ENCODE measurements around the gene GSPT1. TPM values are rescaled to one million over a fixed set of nuclear protein-coding genes. Genes with fewer than 3 reads are reported as not detected.
"Not testable (repeated sequence)": the region's sequence is repeated elsewhere in the genome, so short reads cannot be mapped to it uniquely, and the experiment has no call there.

Gene GSPT1
- polyA plus RNA-seq, 1 donor = 78.7 TPM

DNA sequence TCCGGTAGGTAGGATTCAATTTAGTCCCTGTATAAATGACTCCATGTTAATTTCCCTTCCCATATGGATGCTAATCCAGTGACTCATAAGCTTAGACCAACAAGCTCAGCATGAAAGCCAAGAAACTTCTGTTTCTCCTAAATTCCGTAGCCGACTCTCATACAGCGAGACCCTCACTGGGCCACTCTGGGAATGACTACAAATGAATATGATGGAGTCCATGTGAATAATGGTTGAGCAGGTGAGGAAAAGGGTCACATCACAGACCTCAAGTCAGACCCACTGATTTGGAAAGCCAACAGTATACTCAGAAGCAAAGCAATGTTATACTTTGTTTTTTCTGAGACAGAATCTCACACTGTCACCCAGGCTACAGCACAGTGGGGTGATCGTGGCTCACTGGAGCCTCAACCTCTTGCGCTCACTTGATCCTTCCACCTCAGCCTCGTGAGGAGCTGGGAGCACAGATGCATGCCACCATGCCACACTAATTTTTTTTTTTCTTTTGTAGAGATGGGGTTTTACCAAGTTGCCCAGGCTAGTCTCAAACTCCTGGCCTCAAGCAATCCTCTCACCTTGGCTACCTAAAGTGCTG is 79.0 kb downstream of the GSPT1 start:
- no peaks in the 10 kb centered on the region for H3K27me3 ChIP-seq (ENCODE audit: control insufficient read depth, insufficient read depth, low read length)
- no peak overlapping the region for H3K27ac ChIP-seq (ENCODE audit: low read length)
- DNase-seq = no peak
- no peak overlapping the region for H3K4me3 ChIP-seq (ENCODE audit: low read length)
- peaks cover 53% of the 10 kb centered on the region for H3K36me3 ChIP-seq (ENCODE audit: control insufficient read depth, insufficient read depth, low read length)
- no peaks in the 10 kb centered on the region for H3K4me1 ChIP-seq (ENCODE audit: control insufficient read depth, insufficient read depth, low read length)
- WGBS (ENCODE audit: insufficient coverage, low lambda C conversion rate) = no CpG with 5 or more reads among the region's 7 CpGs
- H3K9me3 ChIP-seq (ENCODE audit: control insufficient read depth, low read depth, low read length) = no peaks in the 10 kb centered on the region

DNA sequence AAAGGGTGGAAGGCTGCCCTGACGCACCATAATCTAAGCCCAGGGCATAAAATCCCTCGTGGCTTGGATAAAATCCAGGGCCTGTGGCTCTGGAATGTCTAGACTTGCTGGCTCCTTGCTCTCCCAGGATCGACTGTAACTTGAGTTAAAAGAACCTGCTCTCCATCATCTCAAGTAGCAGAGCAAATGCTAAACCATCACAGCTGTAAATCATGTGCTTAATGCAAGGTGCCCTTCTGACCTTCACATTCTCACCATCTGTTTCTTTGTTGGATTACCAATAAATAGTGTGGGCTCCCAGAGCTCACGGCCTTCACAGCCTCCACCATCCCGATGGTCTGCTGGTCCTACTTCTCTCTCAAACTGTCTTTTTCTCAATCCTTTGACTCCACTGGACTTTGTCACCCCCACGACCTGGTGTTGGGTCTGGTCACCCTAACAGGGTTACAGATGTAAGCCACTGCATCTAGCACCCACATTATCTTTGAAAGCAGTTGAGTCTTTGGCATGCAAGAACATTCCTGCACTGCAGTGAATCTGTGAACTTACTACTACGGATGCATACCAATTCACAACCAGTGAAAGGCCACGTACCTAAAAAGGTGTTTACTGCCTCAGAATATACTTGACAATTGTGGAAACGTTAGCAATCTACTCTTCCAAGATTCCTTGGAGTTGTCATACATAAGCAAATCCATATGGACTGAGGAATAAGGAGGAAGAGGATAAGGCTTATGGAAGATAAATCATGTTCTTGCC is 79.7 kb downstream of the GSPT1 start:
- H3K9me3 ChIP-seq (ENCODE audit: control insufficient read depth, low read depth, low read length) = no peaks in the 10 kb centered on the region
- H3K4me3 ChIP-seq (ENCODE audit: low read length) = no peak overlapping the region
- H3K27ac ChIP-seq (ENCODE audit: low read length) = no peak overlapping the region
- 60% methylated on average over 1 of the region's 9 CpGs for WGBS (ENCODE audit: insufficient coverage, low lambda C conversion rate)
- DNase-seq = peak in 1 of 2 donors; percentile 8
- no peaks in the 10 kb centered on the region for H3K27me3 ChIP-seq (ENCODE audit: control insufficient read depth, insufficient read depth, low read length)
- no peaks in the 10 kb centered on the region for H3K4me1 ChIP-seq (ENCODE audit: control insufficient read depth, insufficient read depth, low read length)
- H3K36me3 ChIP-seq (ENCODE audit: control insufficient read depth, insufficient read depth, low read length) = peaks cover 48% of the 10 kb centered on the region

DNA sequence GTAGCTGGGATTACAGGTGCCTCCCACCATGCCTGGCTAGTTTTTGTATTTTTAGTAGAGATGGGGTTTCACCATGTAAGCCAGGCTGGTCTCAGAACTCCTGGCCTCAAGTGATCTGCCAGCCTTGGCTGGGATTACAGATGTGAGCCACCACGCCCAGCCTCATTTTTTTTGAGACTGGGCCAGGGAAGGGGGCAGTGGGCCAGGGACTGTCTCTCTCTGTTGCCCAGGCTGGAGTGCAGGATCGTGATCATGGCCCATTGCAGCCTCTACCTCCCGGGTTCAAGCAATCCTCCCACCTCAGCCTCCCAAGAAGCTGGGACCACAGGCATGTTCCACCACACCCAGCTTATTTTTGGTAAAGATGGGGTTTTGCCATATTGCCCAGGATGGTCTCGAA is 80.4 kb downstream of the GSPT1 start:
- H3K4me3 ChIP-seq (ENCODE audit: low read length) = no peak overlapping the region
- no peak overlapping the region for H3K27ac ChIP-seq (ENCODE audit: low read length)
- no peak for DNase-seq
- H3K36me3 ChIP-seq (ENCODE audit: control insufficient read depth, insufficient read depth, low read length) = peaks cover 40% of the 10 kb centered on the region
- H3K27me3 ChIP-seq (ENCODE audit: control insufficient read depth, insufficient read depth, low read length) = no peaks in the 10 kb centered on the region
- H3K4me1 ChIP-seq (ENCODE audit: control insufficient read depth, insufficient read depth, low read length) = no peaks in the 10 kb centered on the region
- WGBS (ENCODE audit: insufficient coverage, low lambda C conversion rate) = no CpG with 5 or more reads among the region's 4 CpGs
- H3K9me3 ChIP-seq (ENCODE audit: control insufficient read depth, low read depth, low read length) = no peaks in the 10 kb centered on the region

DNA sequence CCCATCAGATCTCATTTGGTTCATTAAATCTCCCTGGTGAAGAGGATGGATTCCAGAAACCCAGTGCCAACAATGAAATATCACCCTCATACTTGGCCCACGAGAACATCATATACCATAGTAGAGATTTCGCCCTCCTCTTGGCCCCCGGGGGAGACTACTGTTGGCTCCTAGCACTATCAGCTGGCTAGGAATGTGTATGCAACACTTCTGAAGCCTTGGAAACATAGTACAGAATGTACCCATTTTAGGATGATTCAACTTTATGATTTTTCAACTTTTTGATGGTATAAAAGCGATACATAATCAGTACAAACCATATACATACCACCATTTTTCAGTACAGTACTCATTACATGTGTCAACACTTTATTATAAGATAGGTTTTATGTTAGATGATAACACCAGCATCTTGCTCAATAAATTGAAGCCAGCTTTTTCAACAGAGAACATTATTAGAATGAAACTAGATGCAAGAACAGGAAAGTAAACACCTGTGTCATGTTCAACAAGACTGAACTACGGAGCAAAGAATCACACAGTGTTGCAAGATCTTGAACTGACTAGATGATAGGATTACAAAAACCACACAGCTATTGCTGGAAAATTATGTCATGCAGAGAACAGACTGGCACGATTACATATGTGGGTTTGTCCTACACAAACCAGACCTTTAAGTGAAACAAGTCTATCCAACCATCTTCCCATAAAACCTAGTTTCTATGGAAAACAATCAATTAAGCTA is 81.6 kb downstream of the GSPT1 start:
- Histone ChIP-seq H3K9me3 (ENCODE audit: control insufficient read depth, low read depth, low read length) (no peaks in the 10 kb centered on the region), H3K36me3 (ENCODE audit: control insufficient read depth, insufficient read depth, low read length) (peaks cover 29% of the 10 kb centered on the region), H3K4me1 (ENCODE audit: control insufficient read depth, insufficient read depth, low read length) (no peaks in the 10 kb centered on the region), H3K27me3 (ENCODE audit: control insufficient read depth, insufficient read depth, low read length) (no peaks in the 10 kb centered on the region), H3K4me3 (ENCODE audit: low read length) (no peak overlapping the region), H3K27ac (ENCODE audit: low read length) (no peak overlapping the region)
- WGBS (ENCODE audit: insufficient coverage, low lambda C conversion rate) = no CpG with 5 or more reads among the region's 6 CpGs
- DNase-seq = no peak

DNA sequence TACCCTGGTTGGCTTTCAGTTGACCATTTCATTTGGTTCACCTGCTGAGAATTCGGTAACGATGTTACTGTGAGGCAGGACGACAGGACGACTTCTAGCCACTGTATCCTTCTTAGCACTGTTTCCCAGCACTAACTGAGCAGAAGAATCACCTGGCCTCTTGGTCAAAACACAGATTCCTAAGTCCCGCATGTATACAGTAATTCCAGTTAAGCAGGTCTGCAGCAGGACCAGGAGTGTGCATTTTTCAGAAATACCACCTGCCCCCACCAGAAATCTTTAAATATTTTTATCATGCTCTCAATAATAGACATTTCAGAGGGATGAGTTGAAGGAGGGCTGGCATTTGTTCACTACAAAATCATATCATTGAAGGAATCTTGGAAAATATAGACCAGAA is 87.1 kb downstream of the GSPT1 start:
- H3K36me3 ChIP-seq (ENCODE audit: control insufficient read depth, insufficient read depth, low read length) = no peaks in the 10 kb centered on the region

DNA sequence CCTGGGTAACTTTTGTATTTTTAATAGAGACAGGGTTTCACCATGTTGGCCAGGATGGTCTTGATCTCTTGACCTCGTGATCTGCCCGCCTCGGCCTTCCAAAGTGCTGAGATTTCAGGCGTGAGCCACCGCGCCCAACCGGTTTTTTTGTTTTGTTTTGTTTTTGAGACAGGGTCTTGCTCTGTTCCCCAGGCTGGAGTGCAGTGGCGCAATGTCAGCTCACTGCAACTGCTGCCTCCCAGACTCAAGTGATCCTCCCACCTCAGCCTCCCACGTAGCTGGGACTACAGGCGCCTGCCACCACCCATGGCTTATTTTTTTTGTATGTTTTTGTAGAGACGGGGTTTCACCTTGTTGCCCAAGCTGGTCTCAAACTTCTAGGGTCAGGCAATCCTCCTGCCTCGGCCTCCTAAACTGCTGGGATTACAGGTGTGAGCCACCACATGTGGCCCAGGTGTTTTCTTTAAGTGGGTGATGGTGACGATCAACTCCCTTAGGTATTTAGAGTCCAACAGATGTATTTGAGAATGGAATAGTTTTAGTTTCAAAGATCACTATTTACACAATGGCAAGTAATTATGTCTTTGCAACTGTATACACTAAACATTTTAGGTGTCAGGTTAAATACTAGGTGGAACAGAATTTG is 90.1 kb downstream of the GSPT1 start:
- H3K27ac ChIP-seq (ENCODE audit: low read length); H3K9me3 ChIP-seq (ENCODE audit: control insufficient read depth, low read depth, low read length); DNase-seq; H3K4me1 ChIP-seq (ENCODE audit: control insufficient read depth, insufficient read depth, low read length); H3K27me3 ChIP-seq (ENCODE audit: control insufficient read depth, insufficient read depth, low read length); H3K36me3 ChIP-seq (ENCODE audit: control insufficient read depth, insufficient read depth, low read length); H3K4me3 ChIP-seq (ENCODE audit: low read length): not testable (repeated sequence)
- no CpG with 5 or more reads among the region's 13 CpGs for WGBS (ENCODE audit: insufficient coverage, low lambda C conversion rate)

More for the DNA sequence above, 87.1 kb downstream of the GSPT1 start:
- WGBS (ENCODE audit: insufficient coverage, low lambda C conversion rate) = no CpG with 5 or more reads among the region's 5 CpGs
- no peaks in the 10 kb centered on the region for H3K27me3 ChIP-seq (ENCODE audit: control insufficient read depth, insufficient read depth, low read length)
- peaks cover 5% of the 10 kb centered on the region for H3K4me1 ChIP-seq (ENCODE audit: control insufficient read depth, insufficient read depth, low read length)
- no peak overlapping the region for H3K27ac ChIP-seq (ENCODE audit: low read length)
- no peak for DNase-seq
- no peak overlapping the region for H3K4me3 ChIP-seq (ENCODE audit: low read length)
- H3K9me3 ChIP-seq (ENCODE audit: control insufficient read depth, low read depth, low read length) = no peaks in the 10 kb centered on the region

DNA sequence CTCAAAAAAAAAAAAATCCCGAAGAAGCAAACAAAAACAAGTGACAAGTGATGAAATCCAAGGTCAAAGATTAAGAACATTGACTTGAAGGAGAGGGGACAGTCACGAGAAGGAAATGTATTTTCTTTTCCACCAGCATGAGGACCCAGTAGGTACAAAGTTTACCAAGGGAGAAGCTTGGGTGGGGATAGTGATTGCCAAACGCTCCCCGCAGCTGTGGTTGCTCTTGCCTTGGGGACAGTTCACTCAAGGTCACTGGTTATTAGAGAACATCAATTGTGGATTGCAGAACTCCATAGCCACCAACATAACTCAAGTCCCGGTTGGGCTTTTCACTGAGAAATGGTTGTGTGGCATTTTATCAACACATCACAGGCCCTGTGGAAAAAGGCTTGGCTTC is 91.4 kb downstream of the GSPT1 start:
- peak; percentile 84 to 92 for DNase-seq
- WGBS (ENCODE audit: insufficient coverage, low lambda C conversion rate) = no CpG with 5 or more reads among the region's 5 CpGs
- Histone ChIP-seq H3K4me3 (ENCODE audit: low read length) (no peak overlapping the region), H3K4me1 (ENCODE audit: control insufficient read depth, insufficient read depth, low read length) (peaks cover 5% of the 10 kb centered on the region), H3K27ac (ENCODE audit: low read length) (peak overlapping the region; percentile 20), H3K27me3 (ENCODE audit: control insufficient read depth, insufficient read depth, low read length) (no peaks in the 10 kb centered on the region), H3K9me3 (ENCODE audit: control insufficient read depth, low read depth, low read length) (no peaks in the 10 kb centered on the region), H3K36me3 (ENCODE audit: control insufficient read depth, insufficient read depth, low read length) (no peaks in the 10 kb centered on the region)

DNA sequence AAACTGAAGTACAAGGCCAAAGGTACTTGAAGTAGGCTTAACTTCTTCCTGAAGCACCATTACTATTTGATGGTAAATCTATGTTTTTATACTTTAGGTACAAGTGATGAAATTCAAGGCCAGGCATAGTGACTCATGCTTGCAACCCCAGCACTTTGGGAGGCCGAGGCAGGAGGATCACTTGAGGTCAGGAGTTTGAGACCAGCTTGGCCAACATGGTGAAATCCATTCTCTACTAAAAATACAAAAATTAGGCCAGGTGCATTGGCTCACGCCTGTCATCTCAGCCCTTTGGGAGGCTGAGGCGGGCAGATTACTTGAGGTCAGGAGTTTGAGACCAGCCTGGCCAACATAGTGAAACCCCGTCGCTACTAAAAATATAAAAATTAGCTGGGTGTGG is 92.1 kb downstream of the GSPT1 start:
- H3K27me3 ChIP-seq (ENCODE audit: control insufficient read depth, insufficient read depth, low read length); DNase-seq; H3K9me3 ChIP-seq (ENCODE audit: control insufficient read depth, low read depth, low read length); H3K4me3 ChIP-seq (ENCODE audit: low read length); H3K27ac ChIP-seq (ENCODE audit: low read length); H3K36me3 ChIP-seq (ENCODE audit: control insufficient read depth, insufficient read depth, low read length); H3K4me1 ChIP-seq (ENCODE audit: control insufficient read depth, insufficient read depth, low read length): not testable (repeated sequence)
- no CpG with 5 or more reads among the region's 5 CpGs for WGBS (ENCODE audit: insufficient coverage, low lambda C conversion rate)

DNA sequence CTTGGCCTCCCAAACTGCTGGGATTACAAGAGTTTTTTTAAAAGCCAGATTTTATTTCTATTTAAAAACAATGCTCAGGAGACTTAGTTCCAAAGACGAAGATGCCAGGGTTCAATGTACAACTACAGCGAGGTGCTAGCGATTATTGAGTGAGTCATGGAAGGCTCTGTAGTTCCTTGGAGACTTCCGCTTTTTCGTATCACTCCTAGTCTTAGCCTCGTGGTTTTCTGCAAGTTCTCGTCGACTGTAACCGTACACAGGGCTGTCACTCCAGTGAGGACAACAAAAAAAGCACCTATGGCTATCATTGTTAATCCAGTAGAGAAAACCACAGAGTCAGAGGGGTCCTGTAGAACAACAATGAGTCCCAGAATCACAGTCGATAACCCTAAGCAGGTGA is 96.0 kb downstream of the GSPT1 start:
- DNase-seq = peak in 1 of 2 donors; percentile 41
- no peaks in the 10 kb centered on the region for H3K9me3 ChIP-seq (ENCODE audit: control insufficient read depth, low read depth, low read length)
- no peaks in the 10 kb centered on the region for H3K27me3 ChIP-seq (ENCODE audit: control insufficient read depth, insufficient read depth, low read length)
- WGBS (ENCODE audit: insufficient coverage, low lambda C conversion rate) = 60% methylated on average over 1 of the region's 10 CpGs
- H3K4me1 ChIP-seq (ENCODE audit: control insufficient read depth, insufficient read depth, low read length) = peaks cover 3% of the 10 kb centered on the region
- H3K27ac ChIP-seq (ENCODE audit: low read length) = no peak overlapping the region
- H3K36me3 ChIP-seq (ENCODE audit: control insufficient read depth, insufficient read depth, low read length) = no peaks in the 10 kb centered on the region
- H3K4me3 ChIP-seq (ENCODE audit: low read length) = no peak overlapping the region

DNA sequence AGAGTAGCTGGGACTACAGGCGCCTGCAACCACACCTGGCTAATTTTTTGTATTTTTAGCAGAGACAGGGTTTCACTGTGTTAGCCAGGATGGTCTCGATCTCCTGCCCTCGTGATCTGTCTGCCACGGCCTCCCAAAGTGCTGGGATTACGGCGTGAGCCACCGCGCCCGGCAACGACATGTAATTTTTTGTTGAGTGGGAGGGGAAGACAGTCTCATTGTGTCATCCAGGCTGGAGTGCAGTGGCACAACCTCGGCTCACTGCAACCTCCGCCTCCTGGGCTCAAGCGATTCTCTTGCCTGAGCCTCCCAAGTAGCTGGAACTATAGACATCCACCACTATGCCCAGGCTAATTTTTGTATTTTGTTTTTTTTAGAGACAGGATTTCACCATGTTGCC is 96.8 kb downstream of the GSPT1 start:
- not testable (repeated sequence) for H3K4me1 ChIP-seq (ENCODE audit: control insufficient read depth, insufficient read depth, low read length); DNase-seq; H3K4me3 ChIP-seq (ENCODE audit: low read length); H3K27me3 ChIP-seq (ENCODE audit: control insufficient read depth, insufficient read depth, low read length); H3K9me3 ChIP-seq (ENCODE audit: control insufficient read depth, low read depth, low read length); H3K36me3 ChIP-seq (ENCODE audit: control insufficient read depth, insufficient read depth, low read length); H3K27ac ChIP-seq (ENCODE audit: low read length)
- no CpG with 5 or more reads among the region's 13 CpGs for WGBS (ENCODE audit: insufficient coverage, low lambda C conversion rate)

All from large intestine (tissue), 3 donors.